SK-N-SH (cell line): ENCODE results near the gene PDPK1. TPM values are rescaled to one million over a fixed set of nuclear protein-coding genes. Genes with fewer than 3 reads are reported as not detected.

Source experiments
- CTCF ChIA-PET: fragments of 300-600, 350-600 bp; formaldehyde crosslinking; extraction: SDS; loops from one replicate; lab custom pipeline; 2021; lab: Yijun Ruan, JAX
- POLR2A ChIA-PET: fragments of 350-600 bp; sonication (Branson Sonifier 250); formaldehyde crosslinking; extraction: SDS; loops from one replicate; lab custom pipeline; 2020; ENCODE audit warnings: antibody characterized with exemption, inconsistent platforms; lab: Yijun Ruan, JAX
- DNase-seq: peaks from one replicate; pipeline ENCODE4 v3.0.0; 2012
- H2AFZ ChIP-seq: fragments of 200-600 bp; sonication (generic); 2 replicates; pipeline ENCODE4 v1.8.1; 2016; ENCODE audit warnings: antibody characterized with exemption, mild to moderate bottlenecking, low read depth
- H3F3A ChIP-seq: fragments of 200-600 bp; sonication (generic); replicated peaks from 2 replicates; pipeline ENCODE3; 2016; ENCODE audit warnings: antibody characterized with exemption, mild to moderate bottlenecking; ENCODE audit not compliant: insufficient read depth
- H3K27ac ChIP-seq, 2 experiments: fragments of 200-500 bp in 1 of 2; fragments of 200-600 bp in 1 of 2; sonication (Bioruptor generic) in 1 of 2; sonication (generic), shearing (Covaris generic) in 1 of 2; 2 replicates each; pipeline versions ENCODE4 v1.5.1 to v1.6.1; 2014 to 2016; ENCODE audit warnings: low read depth in 2 of 2, inconsistent platforms in 1 of 2, low read length in 1 of 2, mild to moderate bottlenecking in 1 of 2, mixed read lengths in 1 of 2
- H3K27me3 ChIP-seq: fragments of 200-600 bp; sonication (generic), shearing (Covaris generic); 2 replicates; pipeline ENCODE4 v1.6.1; 2016; ENCODE audit warnings: mixed run types; ENCODE audit not compliant: insufficient read depth
- H3K36me3 ChIP-seq, 2 experiments: fragments of 200-500 bp in 1 of 2; fragments of 200-600 bp in 1 of 2; sonication (Bioruptor generic) in 1 of 2; sonication (generic) in 1 of 2; replicated peaks in 1 of 2; 2 replicates each; pipeline versions ENCODE3 to v1.5.1; 2014 to 2016; ENCODE audit warnings: low read length in 1 of 2, mild to moderate bottlenecking in 1 of 2; ENCODE audit not compliant: insufficient read depth in 2 of 2, control insufficient read depth in 1 of 2
- H3K4me1 ChIP-seq, 2 experiments: fragments of 200-500 bp in 1 of 2; fragments of 200-600 bp in 1 of 2; sonication (Bioruptor generic) in 1 of 2; sonication (generic), shearing (Covaris generic) in 1 of 2; 2 replicates each; pipeline versions ENCODE4 v1.5.1 to v1.6.1; 2014 to 2016; ENCODE audit warnings: low read depth in 1 of 2, low read length in 1 of 2, mixed run types in 1 of 2; ENCODE audit not compliant: insufficient read depth in 2 of 2, control insufficient read depth in 1 of 2
- H3K4me2 ChIP-seq: fragments of 200-600 bp; sonication (generic), shearing (Covaris generic); 2 replicates; pipeline ENCODE4 v1.6.1; 2017; ENCODE audit warnings: mixed run types
- H3K4me3 ChIP-seq, 2 experiments: fragments of 200-500 bp in 1 of 2; fragments of 200-600 bp in 1 of 2; sonication (Bioruptor generic) in 1 of 2; sonication (generic), shearing (Covaris generic) in 1 of 2; 2 replicates each; pipeline versions ENCODE4 v1.5.1 to v1.8.1; 2014 to 2016; ENCODE audit warnings: low read depth in 2 of 2, inconsistent platforms in 1 of 2, low read length in 1 of 2, mild to moderate bottlenecking in 1 of 2, mixed read lengths in 1 of 2, moderate library complexity in 1 of 2
- H3K79me2 ChIP-seq: fragments of 200-600 bp; sonication (generic); 2 replicates; pipeline ENCODE4 v1.8.1; 2017; ENCODE audit warnings: mild to moderate bottlenecking; ENCODE audit not compliant: insufficient read depth
- H3K9ac ChIP-seq: fragments of 200-600 bp; sonication (generic); 2 replicates; pipeline ENCODE4 v1.6.1; 2017; ENCODE audit warnings: mixed run types
- H3K9me2 ChIP-seq: fragments of 200-600 bp; sonication (generic); 2 replicates; pipeline ENCODE4 v1.6.1; 2017; ENCODE audit warnings: mixed run types
- H3K9me3 ChIP-seq: fragments of 200-600 bp; sonication (generic); 2 replicates; pipeline ENCODE4 v1.6.1; 2017; ENCODE audit warnings: mixed run types, mild to moderate bottlenecking, moderate library complexity
- H4K20me1 ChIP-seq: fragments of 200-600 bp; sonication (generic); 2 replicates; pipeline ENCODE4 v1.6.1; 2017; ENCODE audit warnings: mild to moderate bottlenecking, mixed run types; ENCODE audit not compliant: insufficient read depth
- CTCF ChIP-seq: fragments of 200-600 bp; sonication (generic); IDR thresholded peaks from 2 replicates; pipeline ENCODE4 v1.6.1; 2017; ENCODE audit warnings: antibody characterized with exemption, mild to moderate bottlenecking, moderate library complexity
- ELF1 ChIP-seq: IDR thresholded peaks from 2 replicates; pipeline ENCODE4 v1.4.0; 2012
- FOSL2 ChIP-seq: IDR thresholded peaks from 2 replicates; pipeline ENCODE4 v1.4.0; 2012; ENCODE audit warnings: low read depth, mild to moderate bottlenecking, moderate library complexity, borderline replicate concordance
- FOXJ3 ChIP-seq: sonication (generic); formaldehyde crosslinking; IDR thresholded peaks from 2 replicates; pipeline ENCODE4 v1.5.1; 2020; ENCODE audit warnings: mild to moderate bottlenecking, missing genetic modification reagents
- GABPA ChIP-seq: IDR thresholded peaks from 2 replicates; pipeline ENCODE4 v1.4.0; 2012; ENCODE audit warnings: low read depth, mild to moderate bottlenecking
- GATA2 ChIP-seq: sonication (generic); formaldehyde crosslinking; IDR thresholded peaks from 2 replicates; pipeline ENCODE4 v1.5.0; 2020; ENCODE audit warnings: mild to moderate bottlenecking, missing genetic modification reagents
- MAX ChIP-seq: IDR thresholded peaks from 2 replicates; pipeline ENCODE4 v1.4.0; 2012; ENCODE audit warnings: low read depth
- MEF2A ChIP-seq: IDR thresholded peaks from 2 replicates; pipeline ENCODE4 v1.4.0; 2012; ENCODE audit warnings: low read depth, borderline replicate concordance
- MXI1 ChIP-seq: IDR thresholded peaks from 2 replicates; pipeline ENCODE4 v1.6.1; 2012; ENCODE audit warnings: mild to moderate bottlenecking, low read depth, low read length, improper control_type of control experiment
- NFIC ChIP-seq: IDR thresholded peaks from 2 replicates; pipeline ENCODE4 v1.4.0; 2012; ENCODE audit warnings: borderline replicate concordance
- NRF1 ChIP-seq: IDR thresholded peaks from 2 replicates; pipeline ENCODE4 v1.6.1; 2012; ENCODE audit warnings: low read depth, mild to moderate bottlenecking, low read length
- PBX3 ChIP-seq: IDR thresholded peaks from 2 replicates; pipeline ENCODE4; 2012
- POLR2AphosphoS5 ChIP-seq: IDR thresholded peaks from 2 replicates; pipeline ENCODE4 v1.6.1; 2012; ENCODE audit warnings: low read depth, low read length
- RCOR1 ChIP-seq: fragments of 150-350 bp; IDR thresholded peaks from 2 replicates; pipeline ENCODE4 v1.6.1; 2017; ENCODE audit warnings: antibody characterized with exemption, low read length
- RFX5 ChIP-seq: IDR thresholded peaks from 2 replicates; pipeline ENCODE4 v1.6.1; 2012; ENCODE audit warnings: mild to moderate bottlenecking, improper control_type of control experiment, low read length
- SIN3A ChIP-seq: IDR thresholded peaks from 2 replicates; pipeline ENCODE4 v1.6.1; 2012; ENCODE audit warnings: low read depth, mild to moderate bottlenecking, low read length, moderate library complexity, borderline replicate concordance
- TAF1 ChIP-seq: IDR thresholded peaks from 2 replicates; pipeline ENCODE4 v1.6.1; 2012; ENCODE audit warnings: low read depth, mild to moderate bottlenecking, low read length, moderate library complexity, borderline replicate concordance
- USF1 ChIP-seq: IDR thresholded peaks from 2 replicates; pipeline ENCODE4 v1.4.0; 2012; ENCODE audit warnings: low read depth, borderline replicate concordance
- USF2 ChIP-seq: fragments of 150-350 bp; IDR thresholded peaks from 2 replicates; pipeline ENCODE4 v1.6.1; 2017; ENCODE audit warnings: antibody characterized with exemption, low read length, low read depth, borderline replicate concordance
- YY1 ChIP-seq: IDR thresholded peaks from 2 replicates; pipeline ENCODE4 v1.4.0; 2012; ENCODE audit warnings: low read depth, mild to moderate bottlenecking
- WGBS: methylation state at CpG from one replicate; pipeline ENCODE4 v1.1.6; 2017; ENCODE audit warnings: low lambda C conversion rate; 5-methylcytosine and 5-hydroxymethylcytosine counted together
- polyA plus RNA-seq, 3 experiments: library from polyadenylated mRNA; depleted of rRNA; stranded (reverse); fragments of >200 nt; gene quantifications; 2 replicates each; pipeline ENCODE4 v1.2.3, GENCODE V29; 2012

Gene PDPK1
- polyA plus RNA-seq, 1 of the 3 experiments (the other 2 are of a cell fraction), result 22.0 TPM

GRCh38 chr16:2610781-2611498 lies 73.1 kb downstream of the PDPK1 start:
- H3K9ac ChIP-seq, result no peak overlapping the region
- CTCF ChIA-PET, result no interaction called here
- TF ChIP-seq ELF1 (no peak), NFIC (no peak), SIN3A (no peak), TAF1 (no peak), RFX5 (no peak), POLR2AphosphoS5 (no peak), FOXJ3 (CRISPR knock-in tag) (no peak), RCOR1 (no peak), GABPA (no peak), MAX (no peak), USF2 (no peak), USF1 (no peak), NRF1 (no peak), FOSL2 (no peak), PBX3 (no peak), CTCF (no peak), YY1 (no peak), MEF2A (no peak), MXI1 (no peak), GATA2 (CRISPR knock-in tag) (no peak)
- TF ChIP-seq, all 33 proteins: peak for 0

More at GRCh38 chr16:2610781-2611498, 73.1 kb downstream of the PDPK1 start:
- Histone ChIP-seq H3K36me3 (peaks cover 0 to 7% of the 10 kb centered on the region in 2 experiments), H3K79me2 (peaks cover 9% of the 10 kb centered on the region), H3K4me2 (no peak overlapping the region), H3K4me3 (no peak overlapping the region), H3K27ac (no peak overlapping the region), H3K4me1 (no peaks in the 10 kb centered on the region), H3K27me3 (no peaks in the 10 kb centered on the region), H3F3A (no peaks in the 10 kb centered on the region), H2AFZ (no peak overlapping the region), H4K20me1 (no peaks in the 10 kb centered on the region), H3K9me3 (no peaks in the 10 kb centered on the region), H3K9me2 (no peaks in the 10 kb centered on the region)
- no peak for DNase-seq
- WGBS, result 96% methylated on average over 10 of the region's 29 CpGs
- POLR2A ChIA-PET, result no interaction called here
